ENCODE data around the gene CA4.
"Not testable (repeated sequence)": the region's sequence is repeated elsewhere in the genome, so short reads cannot be mapped to it uniquely, and the experiment has no call there.

GRCh38 chr17:60193032-60193431, 43.3 kb downstream of the CA4 start:
- not testable (repeated sequence) for TF ChIP-seq EZH2phosphoT487, CTCF (IDR thresholded peaks at IDR 0.05)
